Measurements from ENCODE around the gene HPCAL4.
A peak's percentile ranks its signal among the peaks of the same experiment; 100 is the strongest.

GRCh38 chr1:39672551-39672947 lies 18.7 kb downstream of the HPCAL4 start:
- TF ChIP-seq CTCF (IDR thresholded peaks at IDR 0.05) (peak in 4 of 6 experiments; percentile 14 to 25 (median 24)), POLR2A (IDR thresholded peaks at IDR 0.05) (no peak)
